Stimulated activated naive CD8-positive, alpha-beta T cell treated with anti-CD3 and anti-CD28 coated beads, Interleukin-15, Interleukin-2, amounts not matched to agents 100 ng/mL and 50 ng/mL, for 24 hours (primary cell): Measurements from ENCODE around the gene MKRN1.
"Not testable (repeated sequence)": the region's sequence is repeated elsewhere in the genome, so short reads cannot be mapped to it uniquely, and the experiment has no call there.

Experiments used
- H3K27ac Mint-ChIP-seq: one replicate; pipeline ENCODE4 v1.8.0; 2021; ENCODE audit warnings: mild to moderate bottlenecking, mixed read lengths
- H3K27me3 Mint-ChIP-seq: one replicate; pipeline ENCODE4 v1.8.0; 2021; ENCODE audit warnings: mixed read lengths
- H3K36me3 Mint-ChIP-seq: one replicate; pipeline ENCODE4 v1.8.0; 2021; ENCODE audit warnings: low read depth, mixed read lengths
- H3K4me1 Mint-ChIP-seq: one replicate; pipeline ENCODE4 v1.8.0; 2021; ENCODE audit warnings: low read depth, mixed read lengths
- H3K4me3 Mint-ChIP-seq: one replicate; pipeline ENCODE4 v1.8.0; 2021; ENCODE audit warnings: mild to moderate bottlenecking, mixed read lengths
- H3K9me3 Mint-ChIP-seq: one replicate; pipeline ENCODE4 v1.8.0; 2021; ENCODE audit warnings: mixed read lengths

MKRN1 gene, protein sequence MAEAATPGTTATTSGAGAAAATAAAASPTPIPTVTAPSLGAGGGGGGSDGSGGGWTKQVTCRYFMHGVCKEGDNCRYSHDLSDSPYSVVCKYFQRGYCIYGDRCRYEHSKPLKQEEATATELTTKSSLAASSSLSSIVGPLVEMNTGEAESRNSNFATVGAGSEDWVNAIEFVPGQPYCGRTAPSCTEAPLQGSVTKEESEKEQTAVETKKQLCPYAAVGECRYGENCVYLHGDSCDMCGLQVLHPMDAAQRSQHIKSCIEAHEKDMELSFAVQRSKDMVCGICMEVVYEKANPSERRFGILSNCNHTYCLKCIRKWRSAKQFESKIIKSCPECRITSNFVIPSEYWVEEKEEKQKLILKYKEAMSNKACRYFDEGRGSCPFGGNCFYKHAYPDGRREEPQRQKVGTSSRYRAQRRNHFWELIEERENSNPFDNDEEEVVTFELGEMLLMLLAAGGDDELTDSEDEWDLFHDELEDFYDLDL

GRCh38 chr7:140479062-140479738 is at the start of gene MKRN1:
Gene MKRN1, minus strand, starts transcription at chr7:140479505. Its CDS starts 161 bp downstream, at chr7:140479344.
- H3K27ac Mint-ChIP-seq: peak within 1 kb of the TSS; percentile 86
- peak within 1 kb of the TSS; percentile 93 for H3K4me3 Mint-ChIP-seq
- no peaks in the 10 kb centered on the region for H3K27me3 Mint-ChIP-seq

GRCh38 chr7:140526787-140527664 is 47.7 kb upstream of the MKRN1 start:
- H3K4me3 Mint-ChIP-seq: no peak overlapping the region
- no peaks in the 10 kb centered on the region for H3K4me1 Mint-ChIP-seq
- H3K27me3 Mint-ChIP-seq: peaks cover 9% of the 10 kb centered on the region
- no peaks in the 10 kb centered on the region for H3K9me3 Mint-ChIP-seq
- no peak overlapping the region for H3K27ac Mint-ChIP-seq
- no peaks in the 10 kb centered on the region for H3K36me3 Mint-ChIP-seq

More at GRCh38 chr7:140479062-140479738, at the start of gene MKRN1:
- Mint-ChIP-seq H3K36me3 (no peaks in the 10 kb centered on the region), H3K9me3 (no peaks in the 10 kb centered on the region), H3K4me1 (peaks cover 33% of the 10 kb centered on the region)

GRCh38 chr7:140526214-140526613 is 46.9 kb upstream of the MKRN1 start:
- no peaks in the 10 kb centered on the region for H3K9me3 Mint-ChIP-seq
- H3K36me3 Mint-ChIP-seq: no peaks in the 10 kb centered on the region
- no peak overlapping the region for H3K4me3 Mint-ChIP-seq
- H3K4me1 Mint-ChIP-seq: no peaks in the 10 kb centered on the region
- no peak overlapping the region for H3K27ac Mint-ChIP-seq
- peaks cover 8% of the 10 kb centered on the region for H3K27me3 Mint-ChIP-seq

DNA sequence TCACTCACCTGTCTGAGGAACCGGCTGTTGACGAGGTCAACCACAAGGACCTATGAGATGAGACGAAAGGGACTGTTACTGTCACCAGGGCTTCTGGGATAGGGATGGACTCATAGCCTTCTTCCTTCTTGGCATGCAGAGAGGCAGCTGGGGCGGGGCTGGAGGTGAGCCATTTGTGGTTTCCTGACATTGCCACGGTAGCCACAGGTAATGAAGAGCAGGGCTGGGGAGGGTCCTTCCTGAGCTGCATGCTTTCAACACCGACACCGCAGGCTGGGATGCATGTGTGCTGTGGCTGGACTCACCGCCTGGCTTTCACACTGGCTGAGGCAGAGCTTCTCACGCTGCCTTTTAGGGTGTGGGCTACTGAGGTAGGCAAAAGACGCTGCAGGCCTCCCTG is 46.4 kb upstream of the MKRN1 start:
- H3K36me3 Mint-ChIP-seq: no peaks in the 10 kb centered on the region
- peaks cover 4% of the 10 kb centered on the region for H3K27me3 Mint-ChIP-seq
- H3K27ac Mint-ChIP-seq: no peak overlapping the region
- no peak overlapping the region for H3K4me3 Mint-ChIP-seq
- no peaks in the 10 kb centered on the region for H3K9me3 Mint-ChIP-seq
- no peaks in the 10 kb centered on the region for H3K4me1 Mint-ChIP-seq

- no peaks in the 10 kb centered on the region for H3K36me3 Mint-ChIP-seq
- no peaks in the 10 kb centered on the region for H3K4me1 Mint-ChIP-seq
- H3K27me3 Mint-ChIP-seq: no peaks in the 10 kb centered on the region
- no peak overlapping the region for H3K27ac Mint-ChIP-seq
- no peaks in the 10 kb centered on the region for H3K9me3 Mint-ChIP-seq
- H3K4me3 Mint-ChIP-seq: no peak overlapping the region
These were observed 42.1 kb upstream of the MKRN1 start for GRCh38 chr7:140521421-140521820.

- no peak overlapping the region for H3K4me3 Mint-ChIP-seq
- no peaks in the 10 kb centered on the region for H3K27me3 Mint-ChIP-seq
- H3K4me1 Mint-ChIP-seq: no peaks in the 10 kb centered on the region
- no peak overlapping the region for H3K27ac Mint-ChIP-seq
- no peaks in the 10 kb centered on the region for H3K36me3 Mint-ChIP-seq
- H3K9me3 Mint-ChIP-seq: no peaks in the 10 kb centered on the region
These were observed 39.7 kb upstream of the MKRN1 start for GRCh38 chr7:140519007-140519399.

GRCh38 chr7:140518370-140519006 is 39.2 kb upstream of the MKRN1 start:
- no peaks in the 10 kb centered on the region for H3K9me3 Mint-ChIP-seq

GRCh38 chr7:140517546-140518369 is 38.5 kb upstream of the MKRN1 start:
- Mint-ChIP-seq H3K27me3 (no peaks in the 10 kb centered on the region), H3K36me3 (no peaks in the 10 kb centered on the region), H3K27ac (no peak overlapping the region), H3K9me3 (no peaks in the 10 kb centered on the region), H3K4me3 (no peak overlapping the region), H3K4me1 (no peaks in the 10 kb centered on the region)

More at GRCh38 chr7:140518370-140519006, 39.2 kb upstream of the MKRN1 start:
- H3K4me1 Mint-ChIP-seq: no peaks in the 10 kb centered on the region
- H3K4me3 Mint-ChIP-seq: no peak overlapping the region
- no peaks in the 10 kb centered on the region for H3K27me3 Mint-ChIP-seq
- no peak overlapping the region for H3K27ac Mint-ChIP-seq
- H3K36me3 Mint-ChIP-seq: no peaks in the 10 kb centered on the region

DNA sequence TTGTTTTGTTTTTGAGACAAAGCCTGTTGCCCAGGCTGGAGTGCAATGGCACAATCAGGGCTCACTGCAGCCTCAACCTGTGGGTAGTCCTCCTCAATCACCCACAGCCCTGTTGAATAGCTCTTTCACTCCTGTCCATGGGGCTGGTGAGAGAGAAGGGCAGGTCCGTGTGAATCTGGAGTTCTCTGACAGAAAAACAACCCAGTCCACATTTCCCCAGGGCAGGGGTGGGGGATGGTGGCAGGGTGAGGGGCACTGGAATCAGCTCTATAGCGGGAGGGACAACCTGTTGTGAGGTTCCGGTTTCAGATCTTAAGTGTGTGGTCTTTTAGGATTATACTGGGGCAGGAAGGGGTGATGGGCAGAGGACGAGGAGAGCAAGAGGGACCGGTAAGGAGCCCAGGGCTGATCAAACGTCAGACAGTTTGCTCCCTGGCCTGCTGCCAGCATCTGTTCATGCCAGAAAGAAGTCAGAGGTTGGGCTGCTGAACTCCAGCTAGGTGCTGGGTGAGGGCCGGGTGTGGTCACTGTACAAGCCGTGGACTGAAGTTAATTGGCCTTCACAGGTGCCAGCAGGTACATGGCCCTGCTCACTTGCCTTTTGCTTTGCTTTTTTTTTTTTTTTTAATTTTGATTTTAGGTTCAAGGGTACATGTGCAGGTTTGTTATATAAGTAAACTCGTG is 33.2 kb upstream of the MKRN1 start:
- H3K9me3 Mint-ChIP-seq: no peaks in the 10 kb centered on the region
- H3K36me3 Mint-ChIP-seq: no peaks in the 10 kb centered on the region
- H3K27ac Mint-ChIP-seq: no peak overlapping the region
- H3K4me1 Mint-ChIP-seq: no peaks in the 10 kb centered on the region
- H3K27me3 Mint-ChIP-seq: no peaks in the 10 kb centered on the region
- no peak overlapping the region for H3K4me3 Mint-ChIP-seq

- Mint-ChIP-seq H3K27me3 (no peaks in the 10 kb centered on the region), H3K9me3 (no peaks in the 10 kb centered on the region), H3K27ac (no peak overlapping the region), H3K4me1 (no peaks in the 10 kb centered on the region), H3K36me3 (no peaks in the 10 kb centered on the region), H3K4me3 (no peak overlapping the region)
These were observed 30.5 kb upstream of the MKRN1 start for GRCh38 chr7:140509789-140510188.

GRCh38 chr7:140507556-140507955 is 28.3 kb upstream of the MKRN1 start:
- H3K27ac Mint-ChIP-seq, H3K36me3 Mint-ChIP-seq, H3K27me3 Mint-ChIP-seq, H3K4me3 Mint-ChIP-seq, H3K4me1 Mint-ChIP-seq, H3K9me3 Mint-ChIP-seq: not testable (repeated sequence)

DNA sequence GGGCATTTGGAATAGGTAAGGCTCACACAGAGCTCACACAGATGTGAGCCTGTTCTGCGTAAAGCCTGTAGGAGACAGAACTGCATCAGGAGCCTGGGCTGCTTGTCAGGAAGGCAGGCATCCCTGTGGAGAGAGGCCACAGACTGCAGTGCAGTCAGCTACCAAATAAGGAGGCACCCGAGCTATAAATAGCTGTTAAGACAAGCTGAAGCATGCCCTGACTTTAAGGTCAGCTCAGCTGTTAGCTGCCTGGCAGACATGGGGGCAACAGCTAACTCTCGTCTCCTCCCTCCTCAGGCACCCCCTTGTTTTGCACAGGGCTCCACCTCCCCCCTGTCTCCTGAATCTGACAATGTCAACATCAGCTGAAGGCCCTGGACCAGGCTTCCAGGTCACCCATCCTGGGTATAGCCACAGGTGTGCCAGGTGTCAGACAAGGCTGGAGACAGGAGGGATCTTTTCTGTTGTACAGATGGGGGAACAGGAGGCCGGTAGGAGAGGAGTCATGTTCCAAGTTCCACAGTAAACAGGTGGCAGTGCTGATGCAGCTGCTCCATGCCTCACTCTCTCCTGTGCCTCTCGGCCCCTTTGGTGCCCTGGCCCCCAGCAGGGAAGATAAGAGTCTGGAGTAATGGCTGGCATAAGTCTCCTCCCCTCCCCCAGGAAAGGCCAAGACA is 27.6 kb upstream of the MKRN1 start:
- Mint-ChIP-seq H3K4me3 (no peak overlapping the region), H3K9me3 (no peaks in the 10 kb centered on the region), H3K27me3 (no peaks in the 10 kb centered on the region)

GRCh38 chr7:140501966-140502365 is 22.7 kb upstream of the MKRN1 start:
- Mint-ChIP-seq H3K27me3 (no peaks in the 10 kb centered on the region), H3K9me3 (no peaks in the 10 kb centered on the region), H3K27ac (no peak overlapping the region), H3K4me3 (no peak overlapping the region), H3K36me3 (no peaks in the 10 kb centered on the region), H3K4me1 (no peaks in the 10 kb centered on the region)

More for the DNA sequence above, 27.6 kb upstream of the MKRN1 start:
- H3K4me1 Mint-ChIP-seq: no peaks in the 10 kb centered on the region
- H3K36me3 Mint-ChIP-seq: no peaks in the 10 kb centered on the region
- no peak overlapping the region for H3K27ac Mint-ChIP-seq
